Esophagus muscularis mucosa (tissue), 4 donors: ENCODE data around the gene BAHCC1. TPM values are rescaled to one million over a fixed set of nuclear protein-coding genes. Genes with fewer than 3 reads are reported as not detected.

Experiments
- DNase-seq: peaks from one replicate; pipeline ENCODE4 v3.0.0-alpha.2; 2017; ENCODE audit errors: extremely low spot score
- H3K27ac ChIP-seq, 4 donors: fragments of 200-600 bp; sonication (generic); replicated peaks in 1 of 4; 1 replicate in 3 of 4; 2 replicates in 1 of 4; pipeline ENCODE4 v1.5.1; 2016 to 2019; ENCODE audit warnings: mild to moderate bottlenecking in 1 of 4
- H3K27me3 ChIP-seq, 4 donors: fragments of 200-600 bp; sonication (generic); one replicate each; pipeline versions ENCODE4 v1.5.1 to v1.6.0; 2016 to 2019
- H3K36me3 ChIP-seq, 4 donors: fragments of 200-600 bp; sonication (generic); one replicate each; pipeline ENCODE4 v1.5.1; 2016 to 2019
- H3K4me1 ChIP-seq, 4 donors: fragments of 200-600 bp; sonication (generic); one replicate each; pipeline ENCODE4 v1.5.1; 2016 to 2019
- H3K4me3 ChIP-seq, 4 donors: fragments of 200-600 bp; sonication (generic); 1 replicate in 2 of 4; 2 replicates in 2 of 4; pipeline ENCODE4 v1.5.1; 2016 to 2019; ENCODE audit warnings: mild to moderate bottlenecking in 4 of 4, moderate library complexity in 1 of 4
- H3K9me3 ChIP-seq, 4 donors: fragments of 200-600 bp; sonication (generic); 1 replicate in 3 of 4; 2 replicates in 1 of 4; pipeline ENCODE4 v1.5.1; 2016 to 2019
- CTCF ChIP-seq, 3 experiments: fragments of 200-600 bp in 2 of 3; fragments of 450-650 bp in 1 of 3; sonication (generic) in 2 of 3; IDR thresholded peaks; one replicate each; pipeline ENCODE4 v1.5.1; 2017 to 2019; ENCODE audit warnings: antibody characterized with exemption in 3 of 3, mild to moderate bottlenecking in 2 of 3, moderate library complexity in 1 of 3
- EP300 ChIP-seq: sonication (generic); formaldehyde crosslinking; IDR thresholded peaks from one replicate; pipeline ENCODE4 v1.6.1; 2017; ENCODE audit warnings: antibody characterized with exemption
- POLR2A ChIP-seq: fragments of 450-650 bp; IDR thresholded peaks from one replicate; pipeline ENCODE4 v1.6.1; 2017; ENCODE audit warnings: antibody characterized with exemption, moderate library complexity, mild to moderate bottlenecking, low read depth
- POLR2AphosphoS5 ChIP-seq, 2 donors: sonication (generic); formaldehyde crosslinking; IDR thresholded peaks; one replicate each; pipeline ENCODE4 v1.6.1; 2017; ENCODE audit warnings: antibody characterized with exemption in 2 of 2
- WGBS: methylation state at CpG from one replicate; pipeline ENCODE4 v1.1.5; 2018; 5-methylcytosine and 5-hydroxymethylcytosine counted together
- intact Hi-C: fragments of 100-400 bp; cut with DNase I; formaldehyde crosslinking; loops from one replicate; pipeline ENCODE4 v1.15.1; 2023
- total RNA-seq, 4 donors: library from RNA; depleted of rRNA; stranded (reverse); fragments of >200 nt; gene quantifications; one replicate each; pipeline versions ENCODE4 v1.1.0 to v1.2.1, GENCODE V29; 2016

The BAHCC1 gene
- total RNA-seq, 4 donors from 2014 or later: 15.9 to 38.1 (median 21.1) TPM

DNA sequence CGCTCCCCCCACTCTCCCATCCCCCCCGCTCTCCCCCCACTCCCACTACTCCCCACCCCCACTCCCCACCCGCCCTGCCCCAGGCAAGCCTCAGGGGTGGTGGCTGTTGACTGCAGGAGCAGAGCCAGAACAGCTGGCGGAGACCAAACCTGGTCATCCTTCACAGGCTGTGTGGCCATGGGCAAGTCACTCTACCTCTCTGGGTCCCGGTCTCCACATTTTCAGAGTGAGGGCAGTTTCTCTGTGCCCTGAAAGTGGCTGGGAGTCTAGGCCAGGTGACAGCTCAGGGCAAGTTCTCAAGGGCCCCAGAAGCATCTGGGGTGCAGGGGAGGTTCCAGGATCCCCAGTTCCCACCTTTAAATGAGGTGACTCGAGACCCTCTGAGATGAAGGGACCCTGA lies 15.1 kb upstream of the BAHCC1 start:
- Histone ChIP-seq H3K36me3 (no peaks in the 10 kb centered on the region), H3K9me3 (no peaks in the 10 kb centered on the region), H3K4me3 (no peak overlapping the region), H3K4me1 (peaks cover 0 to 3% (median under 1%) of the 10 kb centered on the region in 4 donors), H3K27ac (no peak overlapping the region), H3K27me3 (peaks cover 0 to 7% (median 0%) of the 10 kb centered on the region in 4 donors)
- no peak for DNase-seq
- TF ChIP-seq POLR2A (no peak), CTCF (IDR thresholded peaks at IDR 0.05) (no peak), EP300 (no peak), POLR2AphosphoS5 (IDR thresholded peaks at IDR 0.05) (no peak)
- 71% methylated on average over 1 of the region's 6 CpGs for WGBS
- intact Hi-C loops: no loop called here

DNA sequence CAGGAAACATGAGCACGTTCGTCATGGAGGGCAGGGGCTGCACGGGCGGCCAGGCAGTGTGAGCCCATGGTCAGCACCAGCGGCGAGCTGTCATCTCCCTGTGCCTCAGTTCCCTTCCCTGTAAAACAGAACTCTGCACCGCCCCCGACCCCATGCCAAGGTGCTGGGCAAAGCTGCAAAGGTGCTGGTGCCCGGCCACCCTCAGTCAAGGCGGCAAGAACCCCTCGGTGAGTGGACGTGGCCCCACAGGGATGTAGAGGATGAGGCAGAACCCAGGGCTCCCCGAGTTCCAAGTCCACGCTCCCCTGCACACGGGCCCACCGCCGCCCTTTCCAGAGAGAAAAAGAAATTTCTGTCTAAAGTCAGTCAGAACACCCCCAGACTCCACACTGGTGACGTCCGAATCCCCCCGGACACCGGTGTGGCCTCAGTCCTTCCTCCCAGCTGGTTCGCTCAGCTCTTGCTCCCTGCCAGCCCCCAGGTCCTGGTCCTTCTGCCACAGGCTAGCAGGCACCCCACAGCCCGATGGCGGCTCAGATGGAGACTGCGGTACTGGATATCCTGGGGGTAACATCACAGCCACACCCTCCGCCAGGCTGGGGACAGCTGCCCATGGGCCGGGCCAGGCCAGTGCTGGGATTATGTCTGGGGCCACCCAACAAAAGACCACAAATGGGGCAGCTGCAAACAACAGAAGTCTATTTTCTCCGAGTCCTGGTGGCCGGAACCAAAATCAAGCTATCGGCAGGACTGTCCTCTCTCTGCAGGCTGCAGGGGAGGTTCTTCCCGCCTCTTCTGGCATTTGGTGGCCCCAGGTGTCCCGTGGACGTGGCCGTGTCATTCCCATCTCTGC lies 14.4 kb upstream of the BAHCC1 start:
- H3K9me3 ChIP-seq: no peaks in the 10 kb centered on the region
- no peak for DNase-seq
- no peak overlapping the region for H3K27ac ChIP-seq
- WGBS: 83% methylated on average over 34 of the region's 34 CpGs
- H3K27me3 ChIP-seq: peaks cover 0 to 7% (median 0%) of the 10 kb centered on the region in 4 donors
- H3K4me1 ChIP-seq: peaks cover 1 to 11% (median 7%) of the 10 kb centered on the region in 4 donors
- no peak for TF ChIP-seq CTCF (IDR thresholded peaks at IDR 0.05)
- no peak for TF ChIP-seq POLR2AphosphoS5 (IDR thresholded peaks at IDR 0.05)
- no peak for TF ChIP-seq POLR2A
- no peak for TF ChIP-seq EP300
- no peaks in the 10 kb centered on the region for H3K36me3 ChIP-seq
- H3K4me3 ChIP-seq: no peak overlapping the region
- intact Hi-C loops: no loop called here

GRCh38 chr17:81381632-81382577 lies 13.4 kb upstream of the BAHCC1 start:
- Histone ChIP-seq H3K4me1 (peaks cover 8 to 19% (median 17%) of the 10 kb centered on the region in 4 donors), H3K9me3 (no peaks in the 10 kb centered on the region), H3K27ac (no peak overlapping the region), H3K36me3 (no peaks in the 10 kb centered on the region), H3K4me3 (no peak overlapping the region), H3K27me3 (peaks cover 0 to 7% (median 0%) of the 10 kb centered on the region in 4 donors)
- 90% methylated on average over 15 of the region's 37 CpGs for WGBS
- intact Hi-C loops: no loop called here
- TF ChIP-seq POLR2AphosphoS5 (IDR thresholded peaks at IDR 0.05) (no peak), CTCF (IDR thresholded peaks at IDR 0.05) (no peak), POLR2A (no peak), EP300 (no peak)
- DNase-seq: no peak

- Histone ChIP-seq H3K4me3 (no peak overlapping the region), H3K27ac (no peak overlapping the region), H3K36me3 (no peaks in the 10 kb centered on the region), H3K27me3 (peaks cover 0 to 7% (median 0%) of the 10 kb centered on the region in 4 donors), H3K4me1 (peaks cover 12 to 23% (median 21%) of the 10 kb centered on the region in 4 donors), H3K9me3 (no peaks in the 10 kb centered on the region)
- intact Hi-C loops: no loop called here
- WGBS: no CpG with 5 or more reads among the region's 6 CpGs
- TF ChIP-seq POLR2A: no peak
- TF ChIP-seq EP300: no peak
- TF ChIP-seq CTCF (IDR thresholded peaks at IDR 0.05): no peak
- no peak for TF ChIP-seq POLR2AphosphoS5 (IDR thresholded peaks at IDR 0.05)
- DNase-seq: no peak
Observed at GRCh38 chr17:81382851-81383250, 12.4 kb upstream of the BAHCC1 start.
